ACC112 (cell line): ENCODE results near the gene APEX1.

ENCODE experiments used
- H2AFZ ChIP-seq: fragments of 200-600 bp; sonication (generic); one replicate; pipeline ENCODE4 v1.6.0; 2017; ENCODE audit warnings: antibody characterized with exemption, low read length; ENCODE audit not compliant: unreplicated experiment
- H3K27ac ChIP-seq: fragments of 200-600 bp; sonication (generic); 2 replicates; pipeline ENCODE4 v1.5.1; 2014; ENCODE audit warnings: low read depth, mild to moderate bottlenecking, antibody characterized with exemption, low read length, moderate library complexity
- H3K27me3 ChIP-seq: fragments of 200-600 bp; sonication (generic); 2 replicates; pipeline ENCODE4 v1.6.1; 2014; ENCODE audit warnings: mild to moderate bottlenecking, antibody characterized with exemption, low read length, moderate library complexity, mixed read lengths; ENCODE audit not compliant: insufficient read depth
- H3K36me3 ChIP-seq: fragments of 200-600 bp; sonication (generic); 2 replicates; pipeline ENCODE4 v1.6.1; 2016; ENCODE audit warnings: mild to moderate bottlenecking, antibody characterized with exemption, low read length, moderate library complexity, mixed read lengths; ENCODE audit not compliant: insufficient read depth
- H3K4me1 ChIP-seq: fragments of 200-600 bp; sonication (generic); one replicate; pipeline ENCODE4 v1.6.1; 2016; ENCODE audit warnings: low read length, mixed read lengths; ENCODE audit not compliant: insufficient read depth, unreplicated experiment, control insufficient read depth
- H3K4me3 ChIP-seq: fragments of 200-600 bp; sonication (generic); 2 replicates; pipeline ENCODE4 v1.5.1; 2014; ENCODE audit warnings: mild to moderate bottlenecking, low read depth, low read length
- H3K79me2 ChIP-seq: fragments of 200-600 bp; sonication (generic); one replicate; pipeline ENCODE4 v1.6.0; 2016; ENCODE audit warnings: low read length; ENCODE audit not compliant: control insufficient read depth, unreplicated experiment, insufficient read depth

The APEX1 gene

GRCh38 chr14:20419419-20419818 is 35.6 kb upstream of the APEX1 start:
- Histone ChIP-seq H3K4me1 (peaks cover 1% of the 10 kb centered on the region), H3K79me2 (no peaks in the 10 kb centered on the region), H2AFZ (no peak overlapping the region), H3K27ac (no peak overlapping the region), H3K4me3 (no peak overlapping the region), H3K27me3 (no peaks in the 10 kb centered on the region), H3K36me3 (no peaks in the 10 kb centered on the region)

- Histone ChIP-seq H3K27me3 (no peaks in the 10 kb centered on the region), H3K79me2 (no peaks in the 10 kb centered on the region), H3K36me3 (no peaks in the 10 kb centered on the region), H3K4me3 (no peak overlapping the region), H2AFZ (no peak overlapping the region), H3K4me1 (no peaks in the 10 kb centered on the region), H3K27ac (no peak overlapping the region)
Observed at GRCh38 chr14:20421267-20421666, 33.8 kb upstream of the APEX1 start.

- Histone ChIP-seq H3K79me2 (no peaks in the 10 kb centered on the region), H3K4me3 (no peak overlapping the region), H3K27ac (no peak overlapping the region), H3K4me1 (peaks cover 7% of the 10 kb centered on the region), H3K27me3 (no peaks in the 10 kb centered on the region), H2AFZ (no peak overlapping the region), H3K36me3 (no peaks in the 10 kb centered on the region)
Observed at GRCh38 chr14:20422886-20423285, 32.1 kb upstream of the APEX1 start.

GRCh38 chr14:20424851-20425250 is 30.2 kb upstream of the APEX1 start:
- H3K27me3 ChIP-seq, result no peaks in the 10 kb centered on the region
- H2AFZ ChIP-seq, result no peak overlapping the region
- no peak overlapping the region for H3K27ac ChIP-seq
- H3K4me1 ChIP-seq, result peaks cover 7% of the 10 kb centered on the region
- H3K36me3 ChIP-seq, result no peaks in the 10 kb centered on the region
- H3K4me3 ChIP-seq, result no peak overlapping the region
- no peaks in the 10 kb centered on the region for H3K79me2 ChIP-seq

- no peaks in the 10 kb centered on the region for H3K79me2 ChIP-seq
- no peaks in the 10 kb centered on the region for H3K36me3 ChIP-seq
- no peak overlapping the region for H3K4me3 ChIP-seq
- peaks cover 7% of the 10 kb centered on the region for H3K4me1 ChIP-seq
- no peaks in the 10 kb centered on the region for H3K27me3 ChIP-seq
- H2AFZ ChIP-seq, result peak overlapping the region; percentile 96
- no peak overlapping the region for H3K27ac ChIP-seq
Observed at GRCh38 chr14:20427231-20428009, 27.6 kb upstream of the APEX1 start.

GRCh38 chr14:20428010-20428365 is 27.0 kb upstream of the APEX1 start:
- H2AFZ ChIP-seq, result no peak overlapping the region
- no peak overlapping the region for H3K27ac ChIP-seq
- H3K4me3 ChIP-seq, result no peak overlapping the region

GRCh38 chr14:20428802-20429201 is 26.2 kb upstream of the APEX1 start:
- H3K4me1 ChIP-seq, result peaks cover 7% of the 10 kb centered on the region
- H3K36me3 ChIP-seq, result no peaks in the 10 kb centered on the region
- H3K27ac ChIP-seq, result no peak overlapping the region
- H2AFZ ChIP-seq, result no peak overlapping the region
- no peaks in the 10 kb centered on the region for H3K27me3 ChIP-seq
- H3K79me2 ChIP-seq, result no peaks in the 10 kb centered on the region
- H3K4me3 ChIP-seq, result no peak overlapping the region

More at GRCh38 chr14:20428010-20428365, 27.0 kb upstream of the APEX1 start:
- H3K27me3 ChIP-seq, result no peaks in the 10 kb centered on the region
- peaks cover 7% of the 10 kb centered on the region for H3K4me1 ChIP-seq
- no peaks in the 10 kb centered on the region for H3K36me3 ChIP-seq
- no peaks in the 10 kb centered on the region for H3K79me2 ChIP-seq

GRCh38 chr14:20429801-20430669 is 25.0 kb upstream of the APEX1 start:
- H2AFZ ChIP-seq, result no peak overlapping the region
- no peak overlapping the region for H3K27ac ChIP-seq
- H3K79me2 ChIP-seq, result no peaks in the 10 kb centered on the region
- H3K27me3 ChIP-seq, result no peaks in the 10 kb centered on the region
- H3K4me1 ChIP-seq, result peaks cover 7% of the 10 kb centered on the region
- no peaks in the 10 kb centered on the region for H3K36me3 ChIP-seq
- H3K4me3 ChIP-seq, result no peak overlapping the region

GRCh38 chr14:20434701-20435581 is 20.1 kb upstream of the APEX1 start:
- H3K27ac ChIP-seq, result no peak overlapping the region
- H3K27me3 ChIP-seq, result peaks cover 4% of the 10 kb centered on the region; the same call in 1 of the 2 replicates
- no peaks in the 10 kb centered on the region for H3K79me2 ChIP-seq
- H3K4me3 ChIP-seq, result no peak overlapping the region
- H3K4me1 ChIP-seq, result peaks cover 10% of the 10 kb centered on the region
- H3K36me3 ChIP-seq, result no peaks in the 10 kb centered on the region
- H2AFZ ChIP-seq, result no peak overlapping the region

GRCh38 chr14:20435582-20436362 is 19.3 kb upstream of the APEX1 start, which contains the start of gene KLHL33:
TSS of gene KLHL33 (minus strand) at chr14:20436166. CDS start at chr14:20435811, 355 bp downstream.
- Histone ChIP-seq H3K79me2 (no peaks in the 10 kb centered on the region), H3K4me3 (no peak within 1 kb of the TSS), H3K27ac (no peak within 1 kb of the TSS), H3K27me3 (peaks cover 4% of the 10 kb centered on the region; the same call in 1 of the 2 replicates), H3K4me1 (peaks cover 10% of the 10 kb centered on the region), H3K36me3 (no peaks in the 10 kb centered on the region), H2AFZ (no peak within 1 kb of the TSS)
